Erythroblast (primary cell): ENCODE data around the gene TRIP10.

Experiments
- GATA1 ChIP-seq: IDR thresholded peaks from 2 replicates; pipeline ENCODE4 v1.6.1; 2011; ENCODE audit warnings: low read depth, mild to moderate bottlenecking, control low read depth, low read length, moderate library complexity
- POLR2A ChIP-seq: IDR thresholded peaks from 2 replicates; pipeline ENCODE4 v1.6.1; 2011; ENCODE audit warnings: mild to moderate bottlenecking, low read length

GRCh38 chr19:6761053-6761676 lies 21.7 kb downstream of the TRIP10 start:
- TF ChIP-seq POLR2A (no peak), GATA1 (no peak)
